ENCODE measurements around the gene ITIH4.

DNA sequence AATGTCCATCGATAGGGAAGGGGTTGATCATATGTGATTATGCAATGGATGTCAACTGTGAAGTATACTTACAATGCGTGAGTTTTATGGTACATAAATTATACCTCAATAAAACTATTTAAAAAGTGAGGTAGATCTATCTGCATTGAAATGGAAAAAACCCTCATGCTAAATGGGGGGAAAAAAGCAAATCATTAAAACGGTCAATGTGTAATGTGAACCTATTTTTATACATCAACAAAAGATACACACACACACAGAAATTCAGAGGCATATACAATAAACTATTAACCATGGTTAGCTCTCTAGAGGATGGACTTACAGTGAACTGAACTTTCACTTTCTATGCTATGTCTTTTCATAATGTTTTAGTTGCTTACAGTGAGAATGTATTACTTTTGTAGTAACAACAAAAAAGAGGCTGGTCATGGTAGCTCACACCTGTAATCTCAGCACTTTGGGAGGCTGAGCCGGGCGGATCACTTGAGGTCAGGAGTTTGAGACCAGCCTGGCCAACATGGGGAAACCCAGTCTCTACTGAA is 43.8 kb upstream of the ITIH4 start:
- TF ChIP-seq, protein P1, sequence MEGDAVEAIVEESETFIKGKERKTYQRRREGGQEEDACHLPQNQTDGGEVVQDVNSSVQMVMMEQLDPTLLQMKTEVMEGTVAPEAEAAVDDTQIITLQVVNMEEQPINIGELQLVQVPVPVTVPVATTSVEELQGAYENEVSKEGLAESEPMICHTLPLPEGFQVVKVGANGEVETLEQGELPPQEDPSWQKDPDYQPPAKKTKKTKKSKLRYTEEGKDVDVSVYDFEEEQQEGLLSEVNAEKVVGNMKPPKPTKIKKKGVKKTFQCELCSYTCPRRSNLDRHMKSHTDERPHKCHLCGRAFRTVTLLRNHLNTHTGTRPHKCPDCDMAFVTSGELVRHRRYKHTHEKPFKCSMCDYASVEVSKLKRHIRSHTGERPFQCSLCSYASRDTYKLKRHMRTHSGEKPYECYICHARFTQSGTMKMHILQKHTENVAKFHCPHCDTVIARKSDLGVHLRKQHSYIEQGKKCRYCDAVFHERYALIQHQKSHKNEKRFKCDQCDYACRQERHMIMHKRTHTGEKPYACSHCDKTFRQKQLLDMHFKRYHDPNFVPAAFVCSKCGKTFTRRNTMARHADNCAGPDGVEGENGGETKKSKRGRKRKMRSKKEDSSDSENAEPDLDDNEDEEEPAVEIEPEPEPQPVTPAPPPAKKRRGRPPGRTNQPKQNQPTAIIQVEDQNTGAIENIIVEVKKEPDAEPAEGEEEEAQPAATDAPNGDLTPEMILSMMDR (IDR thresholded peaks at IDR 0.05; ENCODE audit: low read depth, low read length) = no peak
- TF ChIP-seq EZH2phosphoT487 (IDR thresholded peaks at IDR 0.05; ENCODE audit: low read depth) = no peak

Data from OCI-LY3 (cell line).